ENCODE measurements around the gene CAMKK2.

GRCh38 chr12:121267822-121268221, 28.7 kb downstream of the CAMKK2 start:
- no peak for TF ChIP-seq POLR2A (IDR thresholded peaks at IDR 0.05)
- no peak for TF ChIP-seq CTCF (IDR thresholded peaks at IDR 0.05)
